Activated T-cell treated with anti-CD3 and anti-CD28 coated beads for 24 hours (primary cell): ENCODE measurements around the gene FCAMR.
A peak's percentile ranks its signal among the peaks of the same experiment; 100 is the strongest.

Source experiments
- DNase-seq: peaks from one replicate; pipeline ENCODE4 v3.0.0-alpha.2; 2020; ENCODE audit warnings: low read depth

The FCAMR gene, protein sequence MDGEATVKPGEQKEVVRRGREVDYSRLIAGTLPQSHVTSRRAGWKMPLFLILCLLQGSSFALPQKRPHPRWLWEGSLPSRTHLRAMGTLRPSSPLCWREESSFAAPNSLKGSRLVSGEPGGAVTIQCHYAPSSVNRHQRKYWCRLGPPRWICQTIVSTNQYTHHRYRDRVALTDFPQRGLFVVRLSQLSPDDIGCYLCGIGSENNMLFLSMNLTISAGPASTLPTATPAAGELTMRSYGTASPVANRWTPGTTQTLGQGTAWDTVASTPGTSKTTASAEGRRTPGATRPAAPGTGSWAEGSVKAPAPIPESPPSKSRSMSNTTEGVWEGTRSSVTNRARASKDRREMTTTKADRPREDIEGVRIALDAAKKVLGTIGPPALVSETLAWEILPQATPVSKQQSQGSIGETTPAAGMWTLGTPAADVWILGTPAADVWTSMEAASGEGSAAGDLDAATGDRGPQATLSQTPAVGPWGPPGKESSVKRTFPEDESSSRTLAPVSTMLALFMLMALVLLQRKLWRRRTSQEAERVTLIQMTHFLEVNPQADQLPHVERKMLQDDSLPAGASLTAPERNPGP

DNA sequence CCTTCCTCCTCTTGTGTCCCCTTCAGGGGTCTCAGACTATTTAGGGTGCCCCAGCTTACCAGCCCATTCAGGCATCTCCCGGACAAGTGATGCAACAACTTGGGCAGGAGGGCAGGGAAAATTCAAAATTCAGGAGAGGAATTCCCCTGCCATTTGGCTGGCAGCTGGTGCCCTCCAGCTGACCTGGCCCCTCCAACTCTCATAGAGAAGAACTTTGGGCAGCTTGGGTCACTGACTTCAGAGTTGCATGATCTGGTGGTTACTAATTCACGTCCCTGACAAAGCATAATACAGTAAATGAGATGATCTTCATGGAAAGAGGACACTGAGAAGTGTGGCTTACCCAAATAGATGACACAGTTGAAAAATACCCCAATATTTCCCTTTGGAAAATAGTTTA is at the start of gene FCAMR:
TSS of gene FCAMR (minus strand) at position 15 of the 400 bp plus-strand sequence. CDS start 335 bp downstream, outside the sequence.
- DNase-seq = no peak

- DNase-seq = no peak
Measured at GRCh38 chr1:207019661-207020060, 49.4 kb upstream of the FCAMR start.

GRCh38 chr1:207019161-207019560 is 48.9 kb upstream of the FCAMR start:
- DNase-seq = no peak

- DNase-seq = no peak
Measured at GRCh38 chr1:207018707-207019106, 48.4 kb upstream of the FCAMR start.

DNA sequence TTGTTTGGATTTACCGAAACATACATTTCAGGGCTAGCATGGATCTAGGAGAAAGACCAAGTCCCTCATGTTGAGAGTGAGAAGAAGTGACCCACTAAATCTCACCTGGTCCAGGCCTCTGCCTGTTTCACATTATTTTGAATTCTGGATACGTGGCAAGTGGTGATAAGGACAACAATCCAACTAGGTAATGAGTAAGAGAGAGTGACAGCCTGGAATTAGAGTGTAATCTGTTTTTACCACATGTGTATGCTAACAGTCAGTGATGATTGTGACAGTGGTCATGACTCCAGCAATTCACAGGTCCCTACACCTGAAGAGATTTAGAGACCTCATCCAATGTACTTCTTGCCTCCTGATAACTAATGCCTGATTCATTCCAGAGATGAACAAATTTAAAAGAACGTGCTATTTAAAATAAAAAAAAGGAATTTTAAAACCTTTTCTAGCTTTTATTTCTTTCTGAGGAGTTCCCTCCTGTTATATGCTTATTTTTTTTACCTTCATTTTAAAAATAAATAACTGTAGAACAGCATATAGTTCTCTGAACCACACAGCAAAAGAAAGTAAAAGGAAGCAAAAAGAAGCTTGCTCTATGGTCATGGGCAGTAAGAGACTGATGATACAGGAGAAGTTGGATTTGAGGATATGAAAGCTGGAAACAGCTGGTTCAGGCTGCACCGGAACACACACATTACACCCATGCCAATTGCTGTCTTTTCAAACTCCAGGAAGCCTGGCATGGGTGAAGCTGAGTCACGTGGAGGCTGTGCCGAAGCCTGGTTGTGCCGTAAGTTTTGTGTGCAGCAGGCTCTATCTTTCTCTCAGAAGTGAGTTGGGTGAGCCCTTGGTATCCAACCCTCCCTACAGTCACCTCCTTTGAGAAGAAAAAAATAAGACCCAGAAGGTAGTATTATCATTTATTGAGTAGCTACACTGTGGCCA is 47.6 kb upstream of the FCAMR start:
- DNase-seq = no peak

GRCh38 chr1:207015791-207016190 is 45.5 kb upstream of the FCAMR start:
- DNase-seq = no peak

- no peak for DNase-seq
Measured at GRCh38 chr1:207014728-207015127, 44.5 kb upstream of the FCAMR start.

GRCh38 chr1:207013321-207014085 is 43.2 kb upstream of the FCAMR start:
- no peak for DNase-seq

DNA sequence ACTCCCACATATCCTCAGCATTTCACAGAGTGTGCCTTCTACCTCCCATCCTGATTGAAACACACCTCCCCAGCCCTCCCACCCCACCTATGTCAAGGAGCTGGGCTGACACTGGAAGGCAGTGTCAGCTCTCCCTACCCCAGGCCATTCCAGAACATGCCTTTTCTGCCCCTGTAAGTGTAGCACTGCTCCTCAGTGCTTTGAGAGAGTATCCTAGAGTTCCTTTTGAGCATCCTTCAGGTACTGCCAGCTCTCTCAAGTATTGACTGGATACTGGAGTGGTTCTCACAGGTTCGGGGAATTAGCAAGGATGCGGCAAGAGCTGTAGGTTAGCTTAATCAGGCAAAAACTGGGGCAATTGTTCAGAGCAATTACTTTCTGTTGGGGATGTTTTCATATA is 40.5 kb upstream of the FCAMR start:
- no peak for DNase-seq

DNA sequence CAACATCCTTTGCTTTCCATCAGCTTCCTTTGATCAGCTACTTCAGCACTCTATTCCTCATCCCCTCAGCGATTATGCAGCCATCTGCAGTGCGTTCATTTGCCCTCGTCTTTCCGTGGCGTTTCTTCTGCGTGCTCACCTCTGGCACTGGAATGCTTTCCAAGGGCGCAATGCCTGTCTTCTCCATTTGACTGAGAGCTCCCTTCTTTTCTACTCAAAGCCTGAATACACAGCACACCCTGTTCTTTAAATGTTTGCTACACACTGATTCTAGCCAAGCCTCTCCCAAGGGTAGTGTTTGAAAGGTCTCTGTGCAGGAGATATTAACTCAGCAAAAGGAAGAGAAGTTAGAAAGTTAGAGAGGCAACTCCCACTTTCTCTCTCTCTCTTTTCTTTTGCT is 39.7 kb upstream of the FCAMR start:
- DNase-seq = no peak

DNA sequence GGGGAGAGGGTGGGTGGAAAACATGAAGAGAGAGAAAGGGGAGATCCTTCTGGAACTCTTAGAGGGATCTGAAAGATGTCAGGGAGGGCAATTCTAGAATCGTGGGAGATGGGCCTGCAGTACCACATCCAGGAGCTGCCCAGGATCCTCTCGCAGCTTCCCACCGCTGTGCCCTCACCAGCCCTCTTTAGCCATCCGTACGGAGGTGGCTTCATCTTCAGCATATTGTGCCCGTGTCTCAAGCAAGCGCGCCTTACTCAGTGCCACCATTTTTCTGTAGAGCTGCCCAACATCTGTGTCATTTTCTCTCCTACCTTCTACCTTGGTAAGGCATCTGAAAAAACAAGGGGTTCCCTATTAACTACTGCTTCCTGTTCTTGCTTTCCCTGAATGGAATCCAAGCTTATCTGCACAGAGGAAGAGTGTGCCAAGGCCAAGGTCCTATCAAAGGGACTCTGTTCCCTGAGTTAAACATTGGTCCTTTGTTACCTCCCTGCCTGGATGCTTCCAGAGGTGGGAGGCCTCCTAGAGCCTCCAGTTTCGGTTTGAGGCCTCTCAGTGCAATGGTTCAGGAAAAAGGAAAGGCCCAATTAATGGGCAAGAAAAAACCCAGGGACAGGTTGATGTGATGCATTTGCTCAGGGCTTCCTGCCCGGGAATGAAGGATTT is 39.1 kb upstream of the FCAMR start:
- no peak for DNase-seq

GRCh38 chr1:207007352-207008033 is 37.2 kb upstream of the FCAMR start:
- DNase-seq = no peak

GRCh38 chr1:207006914-207007313 is 36.7 kb upstream of the FCAMR start:
- DNase-seq = no peak

DNA sequence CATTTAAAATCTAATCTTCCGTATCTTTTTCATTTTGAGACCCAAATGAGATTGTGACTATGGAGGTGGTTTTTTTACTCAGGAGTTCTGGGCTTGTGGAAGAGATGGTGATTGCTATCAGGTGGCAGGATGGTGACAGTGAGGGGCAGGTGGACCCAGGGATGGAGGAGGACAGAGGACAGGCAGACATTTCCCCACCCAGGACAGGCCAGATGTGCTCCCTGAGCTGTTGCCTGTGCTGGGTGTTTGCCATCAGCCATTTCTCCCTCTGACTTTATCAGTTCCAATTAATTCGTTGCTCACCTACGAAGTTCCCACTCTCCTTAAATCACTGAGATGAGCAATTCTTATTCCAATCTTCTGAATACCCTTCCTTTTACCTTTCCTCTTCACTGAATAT is 35.8 kb upstream of the FCAMR start:
- DNase-seq = no peak

- peak; percentile 5 for DNase-seq
Measured at GRCh38 chr1:207004931-207005830, 34.9 kb upstream of the FCAMR start.

- no peak for DNase-seq
Measured at GRCh38 chr1:207003210-207003609, 33.0 kb upstream of the FCAMR start.

- no peak for DNase-seq
Measured at GRCh38 chr1:207002724-207003146, 32.5 kb upstream of the FCAMR start.

DNA sequence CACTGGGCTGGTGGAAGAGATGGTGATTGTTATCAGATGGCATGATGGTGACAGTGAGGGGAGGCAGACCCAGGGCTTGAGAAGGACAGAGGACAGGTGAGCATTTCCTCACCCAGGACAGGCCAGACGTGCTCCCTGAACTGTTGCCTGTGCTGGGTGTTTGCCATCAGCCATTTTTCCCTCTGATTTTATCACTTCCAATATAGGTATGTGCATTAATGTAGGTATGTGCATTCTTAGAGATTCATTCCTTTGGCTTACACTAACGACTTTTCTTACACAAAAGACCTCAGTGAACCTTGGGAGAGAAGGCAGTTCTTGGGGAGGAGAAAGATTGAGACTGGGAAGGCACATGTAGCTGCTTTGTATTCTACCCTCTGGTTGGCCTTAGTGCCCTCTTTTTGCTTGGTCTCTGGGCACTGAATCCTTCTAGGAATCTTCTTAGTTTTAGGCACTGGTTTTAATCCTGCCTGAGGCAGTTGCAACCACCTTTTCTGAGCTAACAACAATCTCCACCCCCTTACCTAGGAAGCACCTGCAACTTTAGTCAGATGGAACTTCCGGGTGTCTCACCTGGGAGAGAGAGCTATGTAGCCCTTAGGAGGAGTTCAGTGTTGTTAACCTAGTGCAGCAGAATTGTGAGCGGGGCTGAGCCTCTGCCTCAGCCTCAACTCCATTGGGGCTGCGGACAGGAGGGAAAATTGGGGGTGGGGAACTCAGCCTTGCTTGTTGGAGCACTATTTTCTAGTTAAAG is 31.4 kb upstream of the FCAMR start:
- no peak for DNase-seq
